RCC 7860 (cell line): ENCODE measurements around the gene ADAMTS12.

ENCODE experiments used
- DNase-seq: peaks from one replicate; pipeline ENCODE4 v3.0.0-alpha.2; 2015; ENCODE audit warnings: low spot score
- FAIRE-seq: peaks from 2 replicates; lab custom pipeline; 2012; peaks lifted over from hg19 to GRCh38; lab: Jason Lieb, UNC

The ADAMTS12 gene

GRCh38 chr5:33769196-33769595 lies 122.6 kb downstream of the ADAMTS12 start:
- no peak for FAIRE-seq

GRCh38 chr5:33766023-33766422 lies 125.8 kb downstream of the ADAMTS12 start:
- DNase-seq (no peak), FAIRE-seq (no peak)

More at GRCh38 chr5:33769196-33769595, 122.6 kb downstream of the ADAMTS12 start:
- DNase-seq: no peak

- FAIRE-seq (no peak), DNase-seq (no peak)
These were observed 127.0 kb downstream of the ADAMTS12 start for GRCh38 chr5:33764786-33765185.

GRCh38 chr5:33763435-33763834 lies 128.4 kb downstream of the ADAMTS12 start:
- no peak for DNase-seq
- FAIRE-seq: no peak

- DNase-seq: no peak
- FAIRE-seq: no peak
These were observed 128.9 kb downstream of the ADAMTS12 start for GRCh38 chr5:33762859-33763258.

- FAIRE-seq (no peak), DNase-seq (no peak)
These were observed 130.7 kb downstream of the ADAMTS12 start for GRCh38 chr5:33761139-33761538.

GRCh38 chr5:33758737-33759136 lies 133.1 kb downstream of the ADAMTS12 start:
- DNase-seq (no peak), FAIRE-seq (no peak)

- DNase-seq (no peak), FAIRE-seq (no peak)
These were observed 135.3 kb downstream of the ADAMTS12 start for GRCh38 chr5:33756491-33756890.

GRCh38 chr5:33755231-33755630 lies 136.6 kb downstream of the ADAMTS12 start:
- FAIRE-seq (no peak), DNase-seq (no peak)

GRCh38 chr5:33753704-33754103 lies 138.1 kb downstream of the ADAMTS12 start:
- FAIRE-seq: no peak
- no peak for DNase-seq

- DNase-seq: no peak
- FAIRE-seq: no peak
These were observed 143.0 kb downstream of the ADAMTS12 start for GRCh38 chr5:33748754-33749153.

- DNase-seq (no peak), FAIRE-seq (no peak)
These were observed 146.6 kb downstream of the ADAMTS12 start for GRCh38 chr5:33745101-33745770.

- no peak for DNase-seq
- no peak for FAIRE-seq
These were observed 148.7 kb downstream of the ADAMTS12 start for GRCh38 chr5:33743099-33743498.

GRCh38 chr5:33742181-33742580 lies 149.6 kb downstream of the ADAMTS12 start:
- no peak for DNase-seq
- FAIRE-seq: no peak

- DNase-seq (no peak), FAIRE-seq (no peak)
These were observed 152.8 kb downstream of the ADAMTS12 start for GRCh38 chr5:33738967-33739366.

GRCh38 chr5:33738097-33738496 lies 153.7 kb downstream of the ADAMTS12 start:
- FAIRE-seq: no peak
- no peak for DNase-seq

GRCh38 chr5:33737697-33738096 lies 154.1 kb downstream of the ADAMTS12 start:
- DNase-seq: no peak
- FAIRE-seq: no peak

- DNase-seq: no peak
- FAIRE-seq: no peak
These were observed 154.5 kb downstream of the ADAMTS12 start for GRCh38 chr5:33737284-33737683.

- FAIRE-seq (no peak), DNase-seq (no peak)
These were observed 155.3 kb downstream of the ADAMTS12 start for GRCh38 chr5:33736510-33736909.

GRCh38 chr5:33735072-33735471 lies 156.7 kb downstream of the ADAMTS12 start:
- FAIRE-seq: no peak
- DNase-seq: no peak

- FAIRE-seq: no peak
- no peak for DNase-seq
These were observed 157.3 kb downstream of the ADAMTS12 start for GRCh38 chr5:33734537-33734936.

- DNase-seq: no peak
- no peak for FAIRE-seq
These were observed 158.6 kb downstream of the ADAMTS12 start for GRCh38 chr5:33733225-33733624.
